Osteoblast (primary cell): ENCODE measurements around the gene CLUH. TPM values are rescaled to one million over a fixed set of nuclear protein-coding genes. Genes with fewer than 3 reads are reported as not detected.
"Not testable (repeated sequence)": the region's sequence is repeated elsewhere in the genome, so short reads cannot be mapped to it uniquely, and the experiment has no call there.

ENCODE experiments used
- DNase-seq: peaks from one replicate; pipeline ENCODE4 v3.0.0; 2011; ENCODE audit warnings: low spot score, mixed read lengths; ENCODE audit not compliant: insufficient read length; ENCODE audit errors: missing footprints
- H2AFZ ChIP-seq: 2 replicates; pipeline ENCODE4 v1.6.0; 2011; ENCODE audit warnings: mild to moderate bottlenecking, low read length
- H3K27ac ChIP-seq: 2 replicates; pipeline ENCODE4 v1.5.1; 2011; ENCODE audit warnings: mild to moderate bottlenecking, low read depth, low read length, moderate library complexity
- H3K27me3 ChIP-seq: 2 replicates; pipeline ENCODE4 v1.6.0; 2012; ENCODE audit warnings: mild to moderate bottlenecking, control low read depth, inconsistent platforms, low read length, moderate library complexity; ENCODE audit not compliant: insufficient read depth
- H3K36me3 ChIP-seq: 2 replicates; pipeline ENCODE4 v1.5.1; 2011; ENCODE audit warnings: mild to moderate bottlenecking, low read length, control low read depth, moderate library complexity; ENCODE audit not compliant: insufficient read depth
- H3K4me1 ChIP-seq: 2 replicates; pipeline ENCODE4 v1.5.1; 2011; ENCODE audit warnings: mild to moderate bottlenecking, low read length, control low read depth, moderate library complexity; ENCODE audit not compliant: insufficient read depth
- H3K4me2 ChIP-seq: 2 replicates; pipeline ENCODE4 v1.6.0; 2011; ENCODE audit warnings: mild to moderate bottlenecking, low read length; ENCODE audit not compliant: insufficient read depth
- H3K4me3 ChIP-seq: fragments of 200-600 bp; sonication (generic); 3 replicates; pipeline ENCODE4 v1.5.1; 2012; ENCODE audit warnings: mild to moderate bottlenecking, low read length, inconsistent platforms; ENCODE audit not compliant: insufficient read depth
- H3K79me2 ChIP-seq: 2 replicates; pipeline ENCODE4 v1.6.0; 2012; ENCODE audit warnings: mild to moderate bottlenecking, low read length, control low read depth, inconsistent platforms; ENCODE audit not compliant: insufficient read depth
- H3K9me3 ChIP-seq: 2 replicates; pipeline ENCODE4 v1.5.1; 2011; ENCODE audit warnings: low read depth, low read length, control low read depth
- H4K20me1 ChIP-seq: 2 replicates; pipeline ENCODE4 v1.6.0; 2012; ENCODE audit warnings: mild to moderate bottlenecking, low read length, control low read depth; ENCODE audit not compliant: insufficient read depth
- total RNA-seq: library from RNA; depleted of rRNA; stranded (reverse); fragments of >200 nt; gene quantifications from 2 replicates; pipeline ENCODE4 v1.2.3, GENCODE V29; 2012
- TF ChIP-seq, protein P1 (sequence below): IDR thresholded peaks from 2 replicates; pipeline ENCODE4 v1.5.1; 2011; ENCODE audit warnings: mild to moderate bottlenecking, low read depth, low read length, moderate library complexity; ENCODE audit errors: extremely low read depth

CLUH gene
- total RNA-seq, 1 donor: 41.6 TPM

DNA sequence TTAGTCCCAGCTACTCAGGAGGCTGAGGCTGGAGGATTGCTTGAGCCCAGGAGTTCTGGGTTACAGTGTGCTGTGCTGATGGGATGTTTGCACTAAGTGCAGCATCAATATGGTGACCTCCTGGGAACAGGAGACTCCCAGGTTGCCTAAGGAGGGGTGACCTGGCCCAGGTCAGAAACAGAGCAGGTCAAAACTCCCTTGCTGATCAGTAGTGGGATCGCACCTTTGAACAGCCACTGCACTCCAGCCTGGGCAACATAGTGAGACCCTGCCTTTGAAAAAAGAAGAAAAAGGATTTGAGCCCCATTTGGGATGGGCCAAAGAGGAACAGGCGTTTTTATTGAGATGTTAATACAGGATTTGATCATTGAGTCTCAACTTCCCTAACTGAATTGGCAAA is 30.6 kb downstream of the CLUH start:
- H3K79me2 ChIP-seq: peaks cover 50% of the 10 kb centered on the region
- TF ChIP-seq, protein P1, sequence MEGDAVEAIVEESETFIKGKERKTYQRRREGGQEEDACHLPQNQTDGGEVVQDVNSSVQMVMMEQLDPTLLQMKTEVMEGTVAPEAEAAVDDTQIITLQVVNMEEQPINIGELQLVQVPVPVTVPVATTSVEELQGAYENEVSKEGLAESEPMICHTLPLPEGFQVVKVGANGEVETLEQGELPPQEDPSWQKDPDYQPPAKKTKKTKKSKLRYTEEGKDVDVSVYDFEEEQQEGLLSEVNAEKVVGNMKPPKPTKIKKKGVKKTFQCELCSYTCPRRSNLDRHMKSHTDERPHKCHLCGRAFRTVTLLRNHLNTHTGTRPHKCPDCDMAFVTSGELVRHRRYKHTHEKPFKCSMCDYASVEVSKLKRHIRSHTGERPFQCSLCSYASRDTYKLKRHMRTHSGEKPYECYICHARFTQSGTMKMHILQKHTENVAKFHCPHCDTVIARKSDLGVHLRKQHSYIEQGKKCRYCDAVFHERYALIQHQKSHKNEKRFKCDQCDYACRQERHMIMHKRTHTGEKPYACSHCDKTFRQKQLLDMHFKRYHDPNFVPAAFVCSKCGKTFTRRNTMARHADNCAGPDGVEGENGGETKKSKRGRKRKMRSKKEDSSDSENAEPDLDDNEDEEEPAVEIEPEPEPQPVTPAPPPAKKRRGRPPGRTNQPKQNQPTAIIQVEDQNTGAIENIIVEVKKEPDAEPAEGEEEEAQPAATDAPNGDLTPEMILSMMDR: no peak
- peaks cover 12% of the 10 kb centered on the region for H4K20me1 ChIP-seq
- no peak overlapping the region for H2AFZ ChIP-seq
- H3K9me3 ChIP-seq: no peaks in the 10 kb centered on the region
- no peak overlapping the region for H3K4me3 ChIP-seq
- DNase-seq: no peak
- H3K36me3 ChIP-seq: peaks cover 67% of the 10 kb centered on the region
- H3K4me1 ChIP-seq: peaks cover 11% of the 10 kb centered on the region
- H3K4me2 ChIP-seq: no peak overlapping the region
- H3K27ac ChIP-seq: no peak overlapping the region
- H3K27me3 ChIP-seq: no peaks in the 10 kb centered on the region

DNA sequence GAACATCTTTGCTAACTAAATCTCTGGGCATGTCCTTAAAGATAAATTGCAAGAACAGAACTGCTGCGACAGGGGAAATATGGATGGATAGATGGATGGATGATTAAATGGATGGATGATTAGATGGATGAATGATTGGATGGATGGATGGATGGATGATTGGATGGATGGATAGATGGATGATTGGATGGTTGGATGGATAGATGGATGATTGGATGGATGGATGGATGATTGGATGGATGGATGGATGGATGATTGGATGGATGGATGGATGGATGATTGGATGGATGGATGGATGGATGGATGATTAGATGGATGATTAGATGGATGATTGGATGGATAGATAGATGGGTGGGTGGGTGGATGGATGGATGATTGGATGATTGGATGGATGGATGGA is 32.3 kb downstream of the CLUH start:
- H3K27ac ChIP-seq, H3K27me3 ChIP-seq, DNase-seq, H3K4me3 ChIP-seq, H3K4me2 ChIP-seq, H3K9me3 ChIP-seq, H2AFZ ChIP-seq: not testable (repeated sequence)
- Histone ChIP-seq H3K4me1 (peaks cover 11% of the 10 kb centered on the region), H3K36me3 (peaks cover 75% of the 10 kb centered on the region), H4K20me1 (peaks cover 15% of the 10 kb centered on the region), H3K79me2 (peaks cover 53% of the 10 kb centered on the region)

DNA sequence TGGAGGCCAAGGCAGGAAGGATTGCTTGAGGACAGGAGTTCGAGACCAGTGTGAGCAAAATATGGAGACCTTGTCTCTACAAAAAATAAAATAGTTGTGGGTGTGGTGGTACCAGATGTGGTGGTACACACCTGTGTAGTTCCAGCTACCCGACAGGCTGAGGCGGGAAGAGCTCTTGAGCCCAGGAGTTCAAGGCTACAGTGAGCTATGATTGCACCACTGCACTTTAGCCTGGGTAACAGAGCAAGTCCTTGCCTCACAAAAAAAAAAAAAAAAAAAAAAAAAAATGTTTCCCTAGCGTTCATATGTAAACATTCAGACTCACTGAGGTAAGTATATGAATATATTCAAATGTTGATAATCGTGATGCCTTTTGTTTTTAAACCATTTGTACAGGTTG is 39.5 kb downstream of the CLUH start:
- TF ChIP-seq, protein P1: no peak
- no peaks in the 10 kb centered on the region for H3K27me3 ChIP-seq
- H3K27ac ChIP-seq: no peak overlapping the region
- no peak overlapping the region for H3K4me2 ChIP-seq
- no peaks in the 10 kb centered on the region for H3K4me1 ChIP-seq
- no peak overlapping the region for H2AFZ ChIP-seq
- no peak for DNase-seq
- peaks cover 65% of the 10 kb centered on the region for H3K36me3 ChIP-seq
- peaks cover 6% of the 10 kb centered on the region for H4K20me1 ChIP-seq
- peaks cover 57% of the 10 kb centered on the region for H3K79me2 ChIP-seq
- no peaks in the 10 kb centered on the region for H3K9me3 ChIP-seq
- H3K4me3 ChIP-seq: no peak overlapping the region

DNA sequence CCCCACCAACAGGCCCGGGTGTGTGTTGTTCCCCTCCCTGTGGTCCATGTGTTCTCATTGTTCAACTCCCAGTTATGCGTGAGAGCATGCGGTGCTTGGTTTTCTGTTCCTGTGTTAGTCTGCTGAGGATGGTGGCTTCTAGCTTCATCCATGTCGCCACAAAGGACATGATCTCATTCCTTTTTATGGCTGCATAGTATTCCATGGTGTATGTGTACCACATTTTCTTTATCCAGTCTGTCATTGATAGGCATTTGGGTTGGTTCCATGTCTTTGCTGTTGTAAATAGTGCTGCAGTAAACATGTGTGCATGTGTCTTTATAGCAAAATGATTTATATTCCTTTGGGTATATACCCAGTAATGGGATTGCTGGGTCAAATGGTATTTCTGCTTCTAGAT is 51.2 kb downstream of the CLUH start:
- DNase-seq: not testable (repeated sequence)
- H4K20me1 ChIP-seq: peaks cover 50% of the 10 kb centered on the region

DNA sequence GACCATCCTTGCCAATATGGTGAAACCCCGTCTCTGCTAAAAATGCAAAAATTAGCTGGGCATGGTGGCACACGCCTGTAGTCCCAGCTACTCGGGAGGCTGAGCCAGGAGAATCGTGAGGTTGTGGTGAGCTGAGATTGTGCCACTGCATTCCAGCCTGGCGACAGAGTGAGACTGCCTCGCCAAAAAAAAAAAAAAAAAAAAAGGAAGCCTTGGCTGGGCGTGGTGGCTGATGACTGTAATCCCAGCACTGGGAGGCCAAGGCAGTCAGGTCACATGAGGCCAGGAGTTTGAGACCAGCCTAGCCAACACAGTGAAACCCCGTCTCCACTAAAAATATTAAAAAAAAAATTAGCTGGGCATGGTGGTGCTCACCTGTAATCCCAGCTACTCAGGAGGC is 52.2 kb downstream of the CLUH start:
- not testable (repeated sequence) for H3K27ac ChIP-seq, H3K4me2 ChIP-seq, H3K9me3 ChIP-seq, H3K27me3 ChIP-seq, H2AFZ ChIP-seq, DNase-seq, H3K4me3 ChIP-seq, H3K4me1 ChIP-seq, H3K36me3 ChIP-seq
- peaks cover 51% of the 10 kb centered on the region for H4K20me1 ChIP-seq
- H3K79me2 ChIP-seq: peaks cover 100% of the 10 kb centered on the region

More for the DNA sequence above, 51.2 kb downstream of the CLUH start:
- not testable (repeated sequence) for H3K4me2 ChIP-seq, H3K36me3 ChIP-seq, H3K4me3 ChIP-seq, H3K27me3 ChIP-seq, H3K9me3 ChIP-seq, H2AFZ ChIP-seq, H3K27ac ChIP-seq, H3K4me1 ChIP-seq
- peaks cover 100% of the 10 kb centered on the region for H3K79me2 ChIP-seq
